Thoracic aorta (tissue), 2 donors: Measurements from ENCODE around the gene NUP210. TPM values are rescaled to one million over a fixed set of nuclear protein-coding genes. Genes with fewer than 3 reads are reported as not detected.

Experiments
- ATAC-seq: fragments of 150-250 bp; one replicate; pipeline ENCODE4 v1.8.0; 2017; ENCODE audit warnings: low read depth; ENCODE audit not compliant: insufficient number of reproducible peaks, low FRiP score
- DNase-seq: peaks from one replicate; pipeline ENCODE4 v3.0.0-alpha.2; 2020; ENCODE audit warnings: low spot score
- H3K27ac ChIP-seq, 2 donors: fragments of 200-600 bp; sonication (generic); 1 replicate in 1 of 2; 2 replicates in 1 of 2; pipeline ENCODE4 v1.5.1; 2016; ENCODE audit warnings: mild to moderate bottlenecking in 2 of 2, moderate library complexity in 2 of 2
- H3K27me3 ChIP-seq: fragments of 200-600 bp; sonication (generic); replicated peaks from 2 replicates; pipeline ENCODE4 v1.6.0; 2016; ENCODE audit warnings: mild to moderate bottlenecking; ENCODE audit not compliant: insufficient read depth
- H3K36me3 ChIP-seq: fragments of 200-600 bp; sonication (generic); one replicate; pipeline ENCODE4 v1.5.1; 2016
- H3K4me1 ChIP-seq, 2 donors: fragments of 200-600 bp; sonication (generic); 1 replicate in 1 of 2; 2 replicates in 1 of 2; pipeline versions ENCODE4 v1.5.1 to v1.6.0; 2016; ENCODE audit warnings: low read depth in 2 of 2, mild to moderate bottlenecking in 1 of 2; ENCODE audit not compliant: control insufficient read depth in 1 of 2
- H3K4me3 ChIP-seq: fragments of 200-600 bp; sonication (generic); 2 replicates; pipeline ENCODE4 v1.5.1; 2016; ENCODE audit warnings: mild to moderate bottlenecking
- H3K9me3 ChIP-seq: fragments of 200-600 bp; sonication (generic); 2 replicates; pipeline ENCODE4 v1.5.1; 2016
- CTCF ChIP-seq: fragments of 200-600 bp; sonication (generic); IDR thresholded peaks from one replicate; pipeline ENCODE4 v1.5.1; 2019; ENCODE audit warnings: antibody characterized with exemption
- total RNA-seq, 2 donors: library from RNA; depleted of rRNA; stranded (reverse); fragments of >200 nt; gene quantifications; one replicate each; pipeline versions ENCODE4 v1.1.0 to v1.2.3, GENCODE V29; 2016

The NUP210 gene
- total RNA-seq, 2 donors from 2014 or later: 3.7 to 4.3 TPM

- Histone ChIP-seq H3K27ac (no peak overlapping the region), H3K4me1 (peaks cover 3 to 23% of the 10 kb centered on the region in 2 donors), H3K4me3 (no peak overlapping the region), H3K36me3 (no peaks in the 10 kb centered on the region), H3K27me3 (no peaks in the 10 kb centered on the region), H3K9me3 (peaks cover under 1% of the 10 kb centered on the region)
- TF ChIP-seq CTCF: no peak
- DNase-seq (no peak), ATAC-seq (no peak)
These were observed 144.6 kb downstream of the NUP210 start for GRCh38 chr3:13275376-13276005.

GRCh38 chr3:13274551-13275332, 145.4 kb downstream of the NUP210 start:
- no peak overlapping the region for H3K4me3 ChIP-seq
- H3K9me3 ChIP-seq: peaks cover 8% of the 10 kb centered on the region

GRCh38 chr3:13274125-13274524, 146.0 kb downstream of the NUP210 start:
- no peak for TF ChIP-seq CTCF
- no peak overlapping the region for H3K4me3 ChIP-seq
- no peak overlapping the region for H3K27ac ChIP-seq
- H3K27me3 ChIP-seq: no peaks in the 10 kb centered on the region
- H3K36me3 ChIP-seq: no peaks in the 10 kb centered on the region
- H3K4me1 ChIP-seq: peaks cover 3 to 23% of the 10 kb centered on the region in 2 donors
- no peak for ATAC-seq
- DNase-seq: no peak
- H3K9me3 ChIP-seq: peaks cover 12% of the 10 kb centered on the region

More at GRCh38 chr3:13274551-13275332, 145.4 kb downstream of the NUP210 start:
- no peak for DNase-seq
- H3K27me3 ChIP-seq: no peaks in the 10 kb centered on the region
- H3K4me1 ChIP-seq: peaks cover 3 to 23% of the 10 kb centered on the region in 2 donors
- H3K36me3 ChIP-seq: no peaks in the 10 kb centered on the region
- no peak for ATAC-seq
- no peak for TF ChIP-seq CTCF
- no peak overlapping the region for H3K27ac ChIP-seq

GRCh38 chr3:13273604-13274105, 146.5 kb downstream of the NUP210 start:
- Histone ChIP-seq H3K4me3 (no peak overlapping the region), H3K27ac (no peak overlapping the region), H3K27me3 (no peaks in the 10 kb centered on the region), H3K4me1 (peaks cover 3 to 23% of the 10 kb centered on the region in 2 donors), H3K9me3 (peaks cover 12% of the 10 kb centered on the region), H3K36me3 (no peaks in the 10 kb centered on the region)
- DNase-seq: no peak
- ATAC-seq: no peak
- no peak for TF ChIP-seq CTCF

GRCh38 chr3:13272831-13273603, 147.1 kb downstream of the NUP210 start:
- ATAC-seq: no peak
- no peak overlapping the region for H3K27ac ChIP-seq
- peaks cover 3 to 18% of the 10 kb centered on the region in 2 donors for H3K4me1 ChIP-seq
- H3K36me3 ChIP-seq: no peaks in the 10 kb centered on the region
- TF ChIP-seq CTCF: no peak
- H3K27me3 ChIP-seq: no peaks in the 10 kb centered on the region
- DNase-seq: no peak
- H3K4me3 ChIP-seq: no peak overlapping the region
- peaks cover 12% of the 10 kb centered on the region for H3K9me3 ChIP-seq
